GM18498 (cell line): ENCODE measurements around the gene OR5B12.
"Not testable (repeated sequence)": the region's sequence is repeated elsewhere in the genome, so short reads cannot be mapped to it uniquely, and the experiment has no call there.

Experiments used
- ATAC-seq: cut with Tn5 transposase; IDR thresholded peaks from one replicate; pipeline ENCODE4 v1.9.1; 2021; ENCODE audit warnings: mild to moderate bottlenecking, moderate library complexity; ENCODE audit not compliant: unreplicated experiment

OR5B12 gene

GRCh38 chr11:58442136-58442535 lies at the start of gene OR5B12:
TSS of gene OR5B12 (minus strand) at chr11:58442236. CDS start at chr11:58440151, 2,085 bp downstream.
- no peak for ATAC-seq

DNA sequence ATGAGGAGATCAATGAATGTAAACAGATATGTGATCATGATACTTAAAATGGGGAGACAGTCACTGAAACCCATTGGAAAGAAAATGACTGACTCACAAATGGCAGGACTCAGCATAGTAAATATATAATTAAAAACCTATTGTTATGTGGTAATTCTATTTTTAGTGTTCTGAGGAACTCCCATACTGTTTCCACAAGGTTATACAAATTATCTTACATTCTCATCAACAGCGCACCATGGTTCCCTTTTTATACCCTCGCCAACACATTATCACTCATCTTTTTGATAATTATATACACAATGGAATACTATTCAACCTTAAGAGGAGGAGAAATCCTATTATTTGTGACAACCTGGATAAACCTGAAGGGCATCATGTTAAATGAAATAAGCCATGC lies 48.8 kb upstream of the OR5B12 start:
- ATAC-seq: no peak

DNA sequence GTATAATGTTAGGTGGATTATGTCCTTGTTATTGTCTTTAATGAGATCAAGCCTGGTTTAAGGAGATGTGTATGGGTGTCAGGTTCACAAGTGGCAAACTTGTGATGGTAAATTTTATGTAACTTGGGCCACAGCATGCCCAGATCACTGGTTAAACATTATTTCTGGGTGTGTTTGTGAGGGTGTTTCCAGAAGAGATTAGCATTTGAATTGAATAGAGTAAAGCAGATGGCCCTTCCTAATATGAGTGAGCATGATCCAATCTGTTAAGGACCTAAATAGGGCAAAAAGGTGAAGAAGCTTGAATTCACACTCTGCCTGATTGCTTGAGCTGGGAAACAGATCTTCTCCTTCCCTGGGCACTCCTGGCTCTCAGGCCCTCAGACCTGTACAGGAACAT lies 45.1 kb upstream of the OR5B12 start:
- ATAC-seq: no peak

DNA sequence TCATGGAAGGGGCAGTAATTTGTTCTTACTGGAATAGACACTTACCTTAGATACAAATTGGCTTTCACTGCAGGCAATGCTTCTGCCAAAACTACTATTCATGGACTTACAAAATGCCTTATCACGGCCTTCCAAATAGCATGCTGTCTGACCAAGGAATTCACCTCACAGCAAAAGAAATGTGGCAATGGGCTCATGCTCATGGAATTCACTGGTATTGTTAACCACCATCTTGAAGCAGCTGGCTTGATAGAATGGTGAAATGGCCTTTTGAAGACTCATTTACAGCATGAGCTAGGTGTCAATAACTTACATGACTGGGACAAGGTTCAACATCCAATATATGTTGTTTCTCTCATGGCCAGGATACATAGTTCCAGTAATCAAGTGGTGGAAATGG lies 43.9 kb upstream of the OR5B12 start:
- no peak for ATAC-seq

DNA sequence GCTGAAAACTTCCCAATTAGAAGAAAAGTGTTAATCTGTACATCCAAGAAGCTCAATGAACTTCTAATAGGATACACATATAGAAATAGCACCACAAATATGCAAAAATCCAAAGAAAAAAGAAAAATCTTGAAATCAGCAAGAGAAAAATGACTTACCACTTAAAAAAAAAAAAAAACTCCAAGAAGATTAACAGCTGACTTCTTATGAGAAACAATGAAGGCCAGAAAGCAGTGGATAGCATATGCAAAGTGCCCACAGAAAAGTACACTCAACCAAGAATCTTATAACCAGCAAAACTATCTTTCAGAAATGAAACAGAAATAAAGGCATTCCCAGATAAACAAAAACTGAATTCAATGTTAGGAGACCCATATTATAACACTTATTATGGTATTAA lies 29.9 kb upstream of the OR5B12 start:
- ATAC-seq: no peak

DNA sequence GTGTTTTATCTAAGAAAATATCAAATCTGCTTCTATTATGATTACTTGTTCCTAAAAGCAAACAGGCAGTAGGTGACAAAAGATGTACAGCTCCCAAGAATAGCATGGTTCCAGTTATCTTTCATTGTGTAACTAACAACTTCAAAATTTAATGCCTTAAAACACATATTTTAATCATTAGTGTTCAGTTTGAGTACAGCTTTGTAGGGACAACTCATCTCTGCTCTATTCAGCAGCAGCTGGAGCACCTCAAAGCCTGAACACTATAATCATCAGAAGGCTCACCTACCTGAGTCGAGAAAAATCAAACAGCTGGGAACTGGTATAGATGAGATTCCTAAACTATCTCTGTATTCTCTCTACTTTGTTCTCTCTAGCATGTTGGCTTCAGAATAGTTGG lies 24.3 kb upstream of the OR5B12 start:
- ATAC-seq: no peak

GRCh38 chr11:58465690-58466089 lies 23.7 kb upstream of the OR5B12 start:
- ATAC-seq: no peak

DNA sequence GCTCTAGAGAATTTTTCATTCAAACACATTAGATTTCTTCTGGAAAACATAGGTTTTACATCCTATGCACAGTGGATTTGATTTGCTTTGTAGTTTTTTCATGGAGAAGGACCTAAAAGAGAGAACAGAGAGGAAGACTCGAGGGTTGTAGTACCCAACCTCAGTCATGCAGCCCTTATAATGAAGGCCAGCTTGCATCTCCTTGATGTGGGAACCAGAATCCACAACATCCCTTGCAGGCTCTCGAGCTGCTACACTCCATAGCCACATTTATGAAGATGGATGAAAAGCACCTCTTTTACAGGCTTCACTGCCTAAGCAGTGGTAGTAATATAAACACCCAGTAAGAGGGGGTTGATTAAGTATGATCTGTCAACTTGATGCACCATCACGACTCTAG lies 9.5 kb upstream of the OR5B12 start:
- no peak for ATAC-seq

DNA sequence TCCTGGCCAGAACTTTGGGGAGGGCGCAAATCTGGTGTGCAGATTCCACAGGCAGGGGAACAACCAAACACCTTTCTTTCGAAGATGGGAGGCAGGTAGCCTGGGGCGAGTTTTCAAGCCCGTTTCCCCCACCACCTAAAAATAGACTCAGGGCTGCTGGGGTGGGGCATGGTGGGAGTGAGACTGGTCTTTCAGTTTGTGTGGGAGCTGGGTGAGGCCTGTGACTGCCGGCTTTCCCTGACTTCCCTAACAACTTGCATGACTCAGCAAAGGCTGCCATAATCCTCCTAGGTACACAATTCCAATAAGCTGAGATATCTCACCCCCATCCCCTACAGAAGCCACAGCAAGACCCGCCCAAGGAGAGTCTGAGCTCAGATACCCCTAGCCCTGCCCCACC lies 4.3 kb upstream of the OR5B12 start:
- ATAC-seq: no peak

- ATAC-seq: no peak
These were observed 2.3 kb upstream of the OR5B12 start for GRCh38 chr11:58444300-58444699.

- no peak for ATAC-seq
These were observed 3.5 kb downstream of the OR5B12 start for GRCh38 chr11:58438486-58438885.

GRCh38 chr11:58434217-58434616 lies 7.8 kb downstream of the OR5B12 start:
- ATAC-seq: no peak

DNA sequence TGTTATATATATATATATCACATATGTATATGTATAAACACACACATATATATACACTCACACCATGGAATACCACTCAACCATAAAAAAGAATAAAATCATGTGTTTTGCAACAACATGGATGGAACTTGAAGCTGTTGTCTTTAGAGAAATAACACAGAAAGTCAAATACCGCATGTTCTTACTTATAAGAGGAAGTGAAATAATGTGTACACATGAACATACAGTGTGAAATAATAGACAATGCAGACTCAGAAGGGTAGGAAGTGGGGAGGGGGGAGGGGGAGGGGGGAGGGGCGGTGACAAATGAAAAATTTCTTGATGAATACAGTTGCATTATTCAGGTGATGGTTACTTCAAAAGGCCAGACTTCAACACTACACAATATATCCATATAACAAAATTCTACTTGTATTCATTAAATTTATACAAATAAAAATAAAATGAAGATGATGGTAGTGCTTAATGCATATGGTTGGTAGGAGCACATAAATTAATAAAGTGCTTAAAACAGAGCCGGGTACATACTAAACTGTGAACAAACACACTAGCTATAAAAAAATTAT lies 8.3 kb downstream of the OR5B12 start:
- peak; percentile 77 for ATAC-seq

DNA sequence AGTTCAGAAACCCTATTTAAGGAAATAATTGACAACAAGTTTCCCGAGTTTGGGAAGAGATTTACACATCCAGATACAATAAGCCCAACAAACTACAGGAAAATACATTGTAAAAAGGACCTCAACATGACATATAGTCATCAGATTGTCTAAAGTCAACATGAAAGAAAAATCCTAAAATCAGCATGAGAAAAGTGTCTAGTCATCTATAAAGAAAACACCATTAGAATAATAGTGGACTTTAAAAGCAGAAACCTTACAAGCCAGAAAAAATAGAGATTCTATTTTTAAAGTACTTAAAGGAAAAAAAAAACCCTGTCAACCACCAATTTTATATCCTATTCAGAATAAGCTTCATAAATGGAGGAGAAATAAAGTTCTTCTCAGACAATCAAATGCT lies 12.8 kb downstream of the OR5B12 start:
- no peak for ATAC-seq

DNA sequence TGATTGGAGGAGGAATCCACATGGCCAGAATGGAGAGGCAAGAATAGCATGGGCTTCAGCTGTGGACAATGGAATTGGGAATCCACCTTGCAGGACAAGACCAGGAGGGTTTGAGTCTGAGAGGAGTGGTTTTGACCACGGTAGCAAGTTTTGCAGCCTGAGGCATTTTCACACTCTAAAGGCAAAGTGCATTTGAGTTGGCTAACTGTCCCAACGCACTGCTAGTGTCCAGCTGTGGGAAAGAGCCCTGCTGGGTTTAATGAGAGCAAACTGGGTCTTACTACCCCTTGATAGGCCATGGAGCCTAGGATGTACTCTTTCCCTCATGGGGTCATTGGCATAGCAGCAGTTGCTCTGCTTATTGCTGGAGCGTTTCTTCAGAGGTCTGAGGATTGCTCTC lies 14.0 kb downstream of the OR5B12 start, which contains the start of gene OR5B2:
TSS of gene OR5B2 (minus strand) at position 101 of the 400 bp plus-strand sequence. CDS start 4,860 bp downstream, outside the sequence.
- no peak for ATAC-seq

- ATAC-seq: no peak
These were observed 35.3 kb downstream of the OR5B12 start, which contains the start of gene OR5B3 for GRCh38 chr11:58406774-58407173. TSS of gene OR5B3 (minus strand) at chr11:58406874. CDS start at chr11:58403409, 3,465 bp downstream.

DNA sequence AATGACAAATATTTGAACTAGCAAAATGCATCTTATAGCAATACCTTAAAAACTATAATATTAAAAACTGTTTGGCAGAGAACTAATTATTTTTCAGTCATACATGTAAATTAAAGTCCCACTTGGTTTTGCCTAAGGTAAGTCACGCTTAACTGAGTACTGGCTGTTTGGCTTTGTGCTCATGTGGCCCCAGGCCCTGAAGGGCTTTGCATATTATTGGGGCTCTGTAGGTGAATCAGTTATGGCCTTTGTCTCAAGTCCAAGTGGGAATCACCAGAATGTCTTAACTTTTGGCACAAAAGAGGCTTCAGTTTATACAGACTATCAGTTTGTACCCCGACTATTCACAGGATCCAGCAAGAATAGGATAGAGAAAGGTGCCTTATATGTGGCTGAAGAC lies 42.4 kb downstream of the OR5B12 start:
- ATAC-seq: not testable (repeated sequence)

GRCh38 chr11:58395581-58395980 lies 46.5 kb downstream of the OR5B12 start:
- no peak for ATAC-seq

DNA sequence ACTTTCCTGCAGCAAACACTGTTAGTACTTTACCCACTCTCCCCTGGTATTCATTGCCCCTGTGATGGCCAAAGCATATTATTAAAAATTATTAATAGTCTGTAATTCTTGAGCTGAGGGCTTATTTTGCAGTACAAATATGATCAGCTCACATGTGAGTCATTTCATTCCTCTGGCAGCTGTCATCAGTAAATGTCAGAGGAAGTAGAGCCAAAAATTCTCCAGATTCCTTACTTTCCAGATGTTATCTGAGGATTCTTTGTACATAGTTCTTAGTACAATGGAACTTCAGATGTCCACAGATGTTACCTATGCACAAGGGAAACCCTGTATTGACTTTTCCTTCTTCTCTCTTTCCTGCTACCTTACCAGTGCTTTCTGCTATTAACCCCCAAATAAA lies 47.8 kb downstream of the OR5B12 start:
- no peak for ATAC-seq

DNA sequence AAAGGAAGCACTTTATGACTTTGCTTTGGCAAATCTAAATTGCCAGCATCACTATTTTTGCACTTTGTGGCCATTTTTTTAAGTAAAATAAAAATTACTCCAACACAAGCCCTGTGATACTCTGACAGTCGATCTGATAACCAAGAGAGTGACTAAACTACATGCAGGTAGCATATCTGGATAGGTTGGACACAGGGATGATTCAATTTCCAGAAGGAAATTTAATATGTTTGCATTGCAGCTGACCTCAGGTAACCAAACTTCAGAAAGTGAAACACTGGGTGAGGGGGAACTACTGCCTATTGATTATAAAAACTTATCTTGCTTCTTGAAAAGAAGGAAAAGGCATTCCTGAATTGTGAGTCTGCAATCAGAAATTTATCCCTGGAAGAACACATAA lies 49.3 kb downstream of the OR5B12 start:
- ATAC-seq: no peak

DNA sequence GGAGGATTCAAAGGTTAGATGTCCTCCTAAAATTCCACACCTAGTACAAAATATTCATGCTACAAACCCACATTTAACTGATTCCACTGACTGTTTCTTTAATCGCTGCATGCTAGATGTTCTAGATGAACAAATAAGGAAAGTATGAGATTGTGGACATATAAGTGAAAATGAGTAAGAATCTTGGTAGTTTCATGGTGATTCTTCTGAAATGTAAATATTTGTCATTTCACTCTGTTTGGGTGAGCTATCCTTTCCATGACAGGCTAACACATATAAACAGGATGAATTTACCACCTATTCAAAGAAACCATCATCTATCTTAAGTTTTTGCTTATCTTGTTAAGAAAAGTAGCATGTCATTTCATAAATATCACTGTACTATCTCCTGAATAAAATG lies 50.2 kb downstream of the OR5B12 start:
- no peak for ATAC-seq

- no peak for ATAC-seq
These were observed 51.4 kb downstream of the OR5B12 start for GRCh38 chr11:58390551-58391063.
